DOHH2 (cell line): Measurements from ENCODE around the gene DND1.

ENCODE experiments used
- CTCF ChIP-seq: fragments of 200-600 bp; sonication (generic); IDR thresholded peaks from one replicate; pipeline ENCODE4 v1.5.1; 2014; ENCODE audit warnings: antibody characterized with exemption, mild to moderate bottlenecking, low read depth, low read length; ENCODE audit not compliant: poor library complexity, severe bottlenecking
- EZH2phosphoT487 ChIP-seq: fragments of 200-600 bp; sonication (generic); IDR thresholded peaks from 2 replicates; pipeline ENCODE4 v1.6.1; 2017; ENCODE audit warnings: borderline replicate concordance, mild to moderate bottlenecking, antibody characterized with exemption, low read length, moderate library complexity, mixed read lengths

DNA sequence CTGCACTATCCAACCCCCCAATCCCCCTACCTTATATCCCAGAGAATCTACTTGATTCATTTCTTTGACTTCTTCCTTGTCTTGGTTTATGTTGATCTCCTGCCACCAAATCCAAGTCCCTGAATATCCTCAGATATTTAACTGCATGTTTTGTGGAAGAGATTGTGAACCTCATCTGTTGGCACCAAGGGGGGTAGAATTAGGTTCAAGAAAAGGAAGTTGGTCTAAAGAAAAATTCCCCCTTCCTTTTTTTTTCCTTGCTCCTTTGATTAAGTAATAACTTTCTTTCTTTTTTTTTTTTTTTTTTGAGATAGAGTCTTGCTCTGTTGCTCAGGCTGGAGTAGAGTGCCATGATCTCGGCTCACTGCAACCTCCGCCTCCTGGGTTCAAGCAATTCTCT lies 39.9 kb downstream of the DND1 start:
- TF ChIP-seq CTCF (no peak), EZH2phosphoT487 (no peak)
